HEK293T (cell line): ENCODE measurements around the gene MANSC1.
"Not testable (repeated sequence)": the region's sequence is repeated elsewhere in the genome, so short reads cannot be mapped to it uniquely, and the experiment has no call there.

Experiments used
- CTCF ChIA-PET: fragments of 350-600 bp; formaldehyde crosslinking; extraction: SDS; loops from one replicate; lab custom pipeline; 2021; ENCODE audit warnings: antibody characterized with exemption, inconsistent platforms; lab: Yijun Ruan, JAX
- POLR2A ChIA-PET: fragments of 350-600 bp; formaldehyde crosslinking; extraction: SDS; loops from one replicate; lab custom pipeline; 2020; ENCODE audit warnings: antibody characterized with exemption, inconsistent platforms; lab: Yijun Ruan, JAX
- DNase-seq: peaks from one replicate; pipeline ENCODE4 v3.0.0; 2012; ENCODE audit warnings: mixed read lengths; ENCODE audit errors: extremely low spot score
- ARNT ChIP-seq: fragments of 450-650 bp; IDR thresholded peaks from 2 replicates; pipeline ENCODE4 v1.6.1; 2017; ENCODE audit warnings: mild to moderate bottlenecking
- BHLHE40 ChIP-seq: fragments of 450-650 bp; IDR thresholded peaks from 2 replicates; pipeline ENCODE4 v1.6.1; 2016; ENCODE audit warnings: mild to moderate bottlenecking, moderate library complexity, borderline replicate concordance
- CTBP1 ChIP-seq: fragments of 450-650 bp; IDR thresholded peaks from 2 replicates; pipeline ENCODE4 v1.6.1; 2016; ENCODE audit warnings: borderline replicate concordance
- ELF4 ChIP-seq: fragments of 450-650 bp; IDR thresholded peaks from 2 replicates; pipeline ENCODE4 v1.6.1; 2017; ENCODE audit warnings: antibody characterized with exemption
- FOXA1 ChIP-seq: fragments of 450-650 bp; IDR thresholded peaks from 2 replicates; pipeline ENCODE4 v1.6.1; 2016; ENCODE audit warnings: mild to moderate bottlenecking
- FOXK2 ChIP-seq: fragments of 450-650 bp; IDR thresholded peaks from 2 replicates; pipeline ENCODE4 v1.6.1; 2016; ENCODE audit warnings: mild to moderate bottlenecking
- FOXM1 ChIP-seq: fragments of 450-650 bp; IDR thresholded peaks from 2 replicates; pipeline ENCODE4 v1.6.1; 2017; ENCODE audit warnings: mild to moderate bottlenecking, borderline replicate concordance
- HDGF ChIP-seq: fragments of 450-650 bp; IDR thresholded peaks from 2 replicates; pipeline ENCODE4 v1.6.1; 2017; ENCODE audit warnings: antibody characterized with exemption, borderline replicate concordance
- L3MBTL2 ChIP-seq: fragments of 450-650 bp; conservative IDR thresholded peaks from 2 replicates; pipeline ENCODE4 v1.6.1; 2016; ENCODE audit warnings: mild to moderate bottlenecking
- LEF1 ChIP-seq: fragments of 450-650 bp; IDR thresholded peaks from 2 replicates; pipeline ENCODE4 v1.6.1; 2017; ENCODE audit warnings: mild to moderate bottlenecking, borderline replicate concordance
- NFRKB ChIP-seq: fragments of 450-650 bp; IDR thresholded peaks from 2 replicates; pipeline ENCODE4 v1.6.1; 2016; ENCODE audit warnings: mild to moderate bottlenecking, moderate library complexity
- SP1 ChIP-seq: fragments of 450-650 bp; IDR thresholded peaks from 2 replicates; pipeline ENCODE4 v1.6.1; 2017
- SUZ12 ChIP-seq: fragments of 450-650 bp; IDR thresholded peaks from 2 replicates; pipeline ENCODE4 v1.6.1; 2016; ENCODE audit warnings: mild to moderate bottlenecking
- TARDBP ChIP-seq: fragments of 450-650 bp; IDR thresholded peaks from 2 replicates; pipeline ENCODE4 v1.6.1; 2016
- ZNF384 ChIP-seq: fragments of 450-650 bp; IDR thresholded peaks from 2 replicates; pipeline ENCODE4 v1.6.1; 2016
- TF ChIP-seq, protein P1 (sequence below): fragments of 450-650 bp; IDR thresholded peaks from 2 replicates; pipeline ENCODE4 v1.6.1; 2016

Gene MANSC1

DNA sequence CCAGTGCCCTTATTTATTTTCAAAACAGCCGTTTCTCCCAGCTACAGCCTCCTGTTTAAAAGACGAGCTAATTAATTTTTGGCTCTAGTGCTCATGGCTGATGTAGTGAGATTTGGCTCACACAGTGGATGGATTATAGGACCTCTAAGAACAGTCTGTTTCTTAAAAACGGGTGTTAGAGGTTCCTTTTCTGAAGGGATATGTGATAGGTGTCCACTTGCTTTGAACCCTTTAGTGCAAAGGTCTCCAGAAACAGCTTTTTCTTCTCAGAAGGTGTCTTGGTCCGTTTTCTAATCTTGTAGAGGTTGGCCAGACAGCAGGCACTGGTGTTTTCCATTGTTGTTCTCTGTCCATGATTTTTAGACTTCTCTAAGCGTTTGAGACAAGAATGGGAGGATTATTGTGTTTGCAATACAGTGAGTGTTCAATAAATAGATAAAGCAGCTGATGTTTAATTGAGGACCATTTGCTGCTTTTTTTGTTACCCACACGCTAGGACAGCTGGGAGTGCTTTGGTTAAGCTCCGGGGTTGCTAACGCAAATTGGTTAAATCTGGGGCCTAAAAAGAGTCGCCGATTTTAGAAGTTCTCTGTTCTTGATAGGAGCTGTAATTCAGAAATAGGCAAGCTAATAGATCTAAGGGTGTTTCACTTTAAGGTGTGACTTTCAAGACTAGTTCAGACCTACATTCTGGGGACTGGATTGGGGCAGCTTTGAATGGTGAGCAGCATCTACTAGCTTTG is 7.8 kb upstream of the MANSC1 start:
- TF ChIP-seq SUZ12 (no peak), FOXM1 (no peak), FOXA1 (no peak), CTBP1 (no peak), BHLHE40 (no peak), TARDBP (no peak), FOXK2 (no peak), NFRKB (no peak), ZNF384 (no peak), ARNT (no peak), ELF4 (no peak)
- TF ChIP-seq, protein P1, sequence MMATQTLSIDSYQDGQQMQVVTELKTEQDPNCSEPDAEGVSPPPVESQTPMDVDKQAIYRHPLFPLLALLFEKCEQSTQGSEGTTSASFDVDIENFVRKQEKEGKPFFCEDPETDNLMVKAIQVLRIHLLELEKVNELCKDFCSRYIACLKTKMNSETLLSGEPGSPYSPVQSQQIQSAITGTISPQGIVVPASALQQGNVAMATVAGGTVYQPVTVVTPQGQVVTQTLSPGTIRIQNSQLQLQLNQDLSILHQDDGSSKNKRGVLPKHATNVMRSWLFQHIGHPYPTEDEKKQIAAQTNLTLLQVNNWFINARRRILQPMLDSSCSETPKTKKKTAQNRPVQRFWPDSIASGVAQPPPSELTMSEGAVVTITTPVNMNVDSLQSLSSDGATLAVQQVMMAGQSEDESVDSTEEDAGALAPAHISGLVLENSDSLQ: no peak
- CTCF ChIA-PET: interaction anchor here (0.6 to 1.5 kb wide), 6 partner anchors 13 to 379 kb away, joined by 3 to 7 read pairs (median 4); no protein-coding TSS in a partner anchor
- POLR2A ChIA-PET: interaction anchor here (0.7 to 2.5 kb wide), 16 partner anchors 8 to 429 kb away, joined by 3 to 21 read pairs (median 6); partner anchors contain the start of genes CDKN1B and MANSC1
- no peak for DNase-seq

DNA sequence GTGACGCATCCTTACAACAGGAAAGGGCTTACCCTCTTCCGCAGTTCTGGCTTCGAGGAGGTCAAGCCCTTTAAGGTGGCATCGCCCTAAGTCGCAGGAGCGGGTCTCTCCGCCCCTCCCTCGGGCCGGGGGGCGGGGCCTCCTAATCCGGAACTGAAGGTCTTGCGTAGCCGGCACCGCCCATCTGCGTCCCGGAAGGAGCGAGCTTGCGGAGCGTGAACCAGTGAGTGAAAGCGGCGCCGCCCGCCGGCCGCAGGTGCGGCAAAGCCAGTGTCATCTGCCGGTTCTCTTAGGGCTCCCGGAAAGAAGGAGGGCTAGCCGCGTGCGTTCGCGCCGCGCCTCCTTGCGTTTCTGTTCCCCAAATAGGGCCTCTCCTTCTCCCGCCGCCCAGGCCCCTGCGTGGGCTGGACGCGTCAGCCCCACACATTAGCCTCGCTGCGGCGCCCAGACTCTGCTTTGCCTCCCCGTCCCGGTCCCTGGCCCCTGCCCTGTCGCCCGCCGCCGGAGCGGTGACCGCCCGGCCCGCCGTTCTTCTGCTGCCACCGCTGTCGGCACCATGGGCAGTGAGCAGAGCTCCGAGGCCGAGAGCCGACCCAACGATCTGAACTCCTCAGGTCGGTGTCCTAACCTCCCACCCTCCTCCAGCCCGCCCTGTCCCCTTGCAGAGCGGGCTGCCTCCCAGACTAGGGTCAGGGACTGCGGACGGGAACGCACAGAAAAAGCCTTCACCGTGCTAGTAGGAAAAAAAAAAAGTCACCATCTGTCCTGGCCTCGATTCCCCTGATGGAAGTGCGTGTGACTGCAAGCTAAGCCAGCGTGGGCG is 7.1 kb upstream of the MANSC1 start, which contains the start of gene BORCS5:
Gene BORCS5, plus strand, starts transcription at position 183 of the 823 bp plus-strand sequence. Its CDS starts 374 bp downstream, at position 557.
- CTCF ChIA-PET: interaction anchor here (0.5 to 1.5 kb wide), 11 partner anchors 12 to 380 kb away, joined by 3 to 8 read pairs (median 4); no protein-coding TSS in a partner anchor
- TF ChIP-seq, protein P1: no peak
- no peak for TF ChIP-seq LEF1
- TF ChIP-seq L3MBTL2: peak; percentile 5; the same call in 1 of the 2 replicates
- TF ChIP-seq ELF4: peak; percentile 78
- no peak for TF ChIP-seq ZNF384
- no peak for TF ChIP-seq SUZ12
- no peak for TF ChIP-seq NFRKB
- no peak for TF ChIP-seq HDGF

DNA sequence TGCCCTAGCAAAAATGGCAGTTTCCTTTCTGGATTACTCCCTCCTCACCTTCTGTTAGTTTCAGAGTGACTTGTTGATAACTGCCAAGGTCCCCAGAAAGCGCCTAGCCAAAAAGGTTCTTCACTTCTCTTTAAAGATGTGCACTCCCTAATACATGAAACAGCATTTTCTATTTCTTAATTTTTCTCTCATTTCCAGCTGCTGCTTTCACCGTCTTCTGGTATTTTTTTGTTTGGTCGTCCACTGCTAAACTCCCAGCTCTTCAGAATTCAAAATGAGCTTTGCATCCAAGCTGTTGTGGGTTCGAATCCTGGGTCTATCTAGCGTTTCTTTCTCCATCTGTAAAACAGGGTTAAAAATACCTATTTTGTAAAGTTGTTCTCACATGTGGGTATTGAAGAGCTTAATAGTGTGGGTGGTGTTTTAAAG is 6.4 kb upstream of the MANSC1 start:
- ChIA-PET CTCF (interaction anchor here (0.6 to 1.5 kb wide), 7 partner anchors 12 to 380 kb away, joined by 3 to 8 read pairs (median 4); no protein-coding TSS in a partner anchor), POLR2A (interaction anchor here (0.7 to 2.5 kb wide), 24 partner anchors 10 to 381 kb away, joined by 3 to 21 read pairs (median 4); partner anchors contain the start of genes CDKN1B and GPR19)
- no peak for DNase-seq
- peak; percentile 45; the same call in 1 of the 2 replicates for TF ChIP-seq L3MBTL2
- TF ChIP-seq ARNT: no peak
- no peak for TF ChIP-seq BHLHE40
- no peak for TF ChIP-seq ZNF384
- TF ChIP-seq SUZ12: no peak
- no peak for TF ChIP-seq TARDBP

More for the DNA sequence above, 7.1 kb upstream of the MANSC1 start, which contains the start of gene BORCS5:
- peak; percentile 92 for DNase-seq
- POLR2A ChIA-PET: interaction anchor here (0.7 to 2.5 kb wide), 28 partner anchors 8 to 430 kb away, joined by 3 to 21 read pairs (median 4); partner anchors contain the start of genes CDKN1B, GPR19 and MANSC1

DNA sequence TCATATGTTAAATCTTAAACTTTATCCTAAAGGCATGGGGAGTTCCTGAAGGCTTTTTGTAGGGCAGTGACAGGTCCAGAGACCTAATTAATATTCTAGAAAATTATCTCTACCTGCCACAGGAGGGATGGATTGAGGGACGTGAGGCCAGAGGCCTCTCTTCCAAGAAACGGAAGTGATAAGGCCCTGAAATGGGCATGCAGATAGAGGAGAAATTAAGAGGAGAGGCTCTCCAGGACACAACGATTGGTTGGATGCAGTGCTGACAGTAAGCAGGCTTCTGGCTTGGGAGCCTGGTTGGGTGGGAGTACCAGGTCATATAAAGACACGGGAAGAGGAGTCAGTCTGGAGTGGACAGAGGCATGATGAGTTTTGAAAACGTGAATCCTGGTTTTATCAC is 3.8 kb upstream of the MANSC1 start:
- POLR2A ChIA-PET: no interaction called here
- no peak for DNase-seq
- CTCF ChIA-PET: no interaction called here
- TF ChIP-seq FOXM1 (no peak), BHLHE40 (no peak), SP1 (no peak), SUZ12 (no peak), ARNT (no peak), HDGF (no peak), ELF4 (no peak), NFRKB (no peak), FOXK2 (no peak), TARDBP (no peak), CTBP1 (no peak), L3MBTL2 (no peak), ZNF384 (no peak), FOXA1 (no peak), LEF1 (no peak)
- TF ChIP-seq, protein P1: no peak

DNA sequence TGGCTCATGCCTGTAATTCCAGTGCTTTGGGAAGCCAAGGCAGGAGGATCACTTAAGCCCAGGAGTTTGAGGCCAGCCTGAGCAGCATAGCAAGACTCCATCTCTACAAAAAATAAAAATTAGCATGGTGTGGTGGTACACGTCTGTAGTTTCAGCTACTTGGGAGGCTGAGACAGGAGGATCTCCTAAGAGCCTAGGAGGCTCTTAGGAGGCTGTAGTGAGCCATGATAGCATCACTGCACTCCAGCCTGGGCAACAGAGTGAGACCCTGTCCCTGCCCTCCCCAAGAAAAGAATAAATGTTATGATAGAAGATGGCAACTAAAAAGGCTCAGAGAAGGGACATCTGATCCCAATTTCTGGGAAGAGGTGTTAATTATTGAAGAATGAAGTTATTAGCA is 3.2 kb upstream of the MANSC1 start:
- no peak for DNase-seq
- TF ChIP-seq ELF4 (no peak), SP1 (no peak), SUZ12 (no peak), FOXA1 (no peak), TARDBP (no peak), NFRKB (no peak), BHLHE40 (no peak), FOXK2 (no peak), ZNF384 (no peak), ARNT (no peak), FOXM1 (no peak), L3MBTL2 (no peak), HDGF (no peak), CTBP1 (no peak), LEF1 (no peak)
- TF ChIP-seq, protein P1: no peak
- ChIA-PET CTCF (no interaction called here), POLR2A (no interaction called here)

DNA sequence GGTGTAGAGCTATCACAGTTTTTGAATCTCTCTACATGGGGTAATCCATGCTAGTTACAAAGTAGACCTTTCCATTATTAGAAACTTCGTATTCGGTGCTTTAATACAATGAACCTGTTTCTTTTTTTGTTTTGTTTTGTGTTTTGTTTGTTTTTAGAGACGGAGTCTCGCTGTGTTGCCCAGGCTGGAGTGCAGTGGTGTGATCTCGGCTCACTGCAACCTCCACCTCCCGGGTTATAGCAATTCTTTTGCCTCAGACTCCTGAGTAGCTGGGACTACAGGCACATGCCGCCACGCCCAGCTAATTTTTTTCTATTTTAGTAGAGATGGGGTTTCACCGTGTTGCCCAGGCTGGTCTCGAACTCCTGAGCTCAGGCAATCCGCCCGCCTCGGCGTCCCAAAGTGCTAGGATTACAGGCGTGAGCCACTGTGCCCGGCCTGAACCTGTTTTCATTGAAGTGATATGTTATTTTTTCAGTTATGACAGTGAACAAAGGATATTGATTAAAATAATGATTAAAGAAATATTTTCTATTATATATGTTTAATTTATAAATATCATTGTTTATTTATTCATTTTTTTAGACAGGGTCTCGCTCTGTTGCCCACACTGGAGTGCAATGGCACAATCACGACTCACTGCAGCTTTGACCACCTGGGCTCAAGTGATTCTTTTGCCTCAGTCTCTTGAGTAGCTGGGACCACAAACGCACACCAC is 1.6 kb upstream of the MANSC1 start:
- DNase-seq, POLR2A ChIA-PET: not testable (repeated sequence)

More for the DNA sequence above, 1.6 kb upstream of the MANSC1 start:
- CTCF ChIA-PET: interaction anchor here (0.8 kb wide), 1 partner anchor 386 kb away, joined by 4 read pairs; no protein-coding TSS in a partner anchor
